SK-N-SH treated with all-trans-retinoic acid at 6 μM for 48 hours (cell line): Measurements from ENCODE around the gene RMND1.

ENCODE experiments used
- ATAC-seq: fragments of 200-7000 bp; cut with Tn5 transposase; 3 replicates; pipeline ENCODE4 v1.9.1; 2020; ENCODE audit warnings: mild to moderate bottlenecking, moderate library complexity
- ARNTL ChIP-seq: fragments of 450-650 bp; formaldehyde crosslinking; IDR thresholded peaks from 2 replicates; pipeline ENCODE4 v1.5.0; 2020; ENCODE audit warnings: low read depth, mild to moderate bottlenecking, moderate library complexity, borderline replicate concordance
- BACH2 ChIP-seq: fragments of 250-450 bp; sonication (Bioruptor Pico); IDR thresholded peaks from 2 replicates; pipeline ENCODE4 v1.9.0; 2021; ENCODE audit warnings: mild to moderate bottlenecking, borderline replicate concordance
- CREB5 ChIP-seq: fragments of 250-450 bp; sonication (Bioruptor Pico); IDR thresholded peaks from 2 replicates; pipeline ENCODE4 v1.5.1; 2020; ENCODE audit warnings: low read depth, mild to moderate bottlenecking, moderate library complexity
- CSDC2 ChIP-seq: fragments of 250-450 bp; sonication (Bioruptor Pico); IDR thresholded peaks from 2 replicates; pipeline ENCODE4 v1.5.0; 2020; ENCODE audit warnings: mild to moderate bottlenecking, moderate library complexity
- CSRNP3 ChIP-seq: fragments of 250-450 bp; sonication (Bioruptor Pico); IDR thresholded peaks from 2 replicates; pipeline ENCODE4 v1.5.1; 2021; ENCODE audit warnings: mild to moderate bottlenecking, moderate library complexity
- ESRRG ChIP-seq: fragments of 250-450 bp; sonication (Bioruptor Pico); IDR thresholded peaks from 2 replicates; pipeline ENCODE4 v1.6.1; 2021; ENCODE audit warnings: mild to moderate bottlenecking
- GLIS3 ChIP-seq: fragments of 250-450 bp; sonication (Bioruptor Pico); IDR thresholded peaks from 2 replicates; pipeline ENCODE4 v1.5.0; 2020; ENCODE audit warnings: mild to moderate bottlenecking, moderate library complexity
- ISL1 ChIP-seq: fragments of 250-450 bp; sonication (Bioruptor Pico); IDR thresholded peaks from 2 replicates; pipeline ENCODE4 v2.1.2; 2022; ENCODE audit warnings: mild to moderate bottlenecking, moderate library complexity
- OSR1 ChIP-seq: fragments of 250-450 bp; sonication (Bioruptor Pico); IDR thresholded peaks from 2 replicates; pipeline ENCODE4 v1.8.0; 2022; ENCODE audit warnings: moderate library complexity, mild to moderate bottlenecking, inconsistent platforms
- PATZ1 ChIP-seq: fragments of 250-450 bp; sonication (Bioruptor Pico); IDR thresholded peaks from 2 replicates; pipeline ENCODE4 v1.8.0; 2020; ENCODE audit warnings: mild to moderate bottlenecking, moderate library complexity, borderline replicate concordance
- POU6F1 ChIP-seq: fragments of 250-450 bp; sonication (Bioruptor Pico); IDR thresholded peaks from 2 replicates; pipeline ENCODE4 v1.8.0; 2021; ENCODE audit warnings: low read depth, mild to moderate bottlenecking, moderate library complexity, borderline replicate concordance
- RARB ChIP-seq: fragments of 250-450 bp; sonication (Bioruptor Pico); IDR thresholded peaks from 2 replicates; pipeline ENCODE4 v1.8.0; 2021; ENCODE audit warnings: mild to moderate bottlenecking, moderate library complexity
- SNAI2 ChIP-seq: fragments of 250-450 bp; sonication (Bioruptor Pico); IDR thresholded peaks from 2 replicates; pipeline ENCODE4 v1.5.0; 2020; ENCODE audit warnings: mild to moderate bottlenecking, moderate library complexity
- TCF4 ChIP-seq: fragments of 250-450 bp; sonication (Bioruptor Pico); IDR thresholded peaks from 2 replicates; pipeline ENCODE4 v1.8.0; 2021; ENCODE audit warnings: mild to moderate bottlenecking, moderate library complexity, borderline replicate concordance
- TOX ChIP-seq: fragments of 250-450 bp; sonication (Bioruptor Pico); IDR thresholded peaks from 2 replicates; pipeline ENCODE4 v1.8.0; 2021; ENCODE audit warnings: mild to moderate bottlenecking, moderate library complexity, borderline replicate concordance
- ZC3H10 ChIP-seq: fragments of 250-450 bp; sonication (Bioruptor Pico); IDR thresholded peaks from 2 replicates; pipeline ENCODE4 v1.5.1; 2021; ENCODE audit warnings: mild to moderate bottlenecking, moderate library complexity
- ZFP30 ChIP-seq: fragments of 450-650 bp; formaldehyde crosslinking; IDR thresholded peaks from 2 replicates; pipeline ENCODE4 v1.5.0; 2022; ENCODE audit warnings: mild to moderate bottlenecking, moderate library complexity
- ZNF565 ChIP-seq: fragments of 450-650 bp; formaldehyde crosslinking; conservative IDR thresholded peaks from 2 replicates; pipeline ENCODE4 v1.5.0; 2020; ENCODE audit warnings: low read depth, mild to moderate bottlenecking, moderate library complexity
- ZNF70 ChIP-seq: fragments of 450-650 bp; formaldehyde crosslinking; IDR thresholded peaks from 2 replicates; pipeline ENCODE4 v1.5.0; 2020; ENCODE audit warnings: mild to moderate bottlenecking, moderate library complexity
- ZNF8 ChIP-seq: fragments of 450-650 bp; formaldehyde crosslinking; IDR thresholded peaks from 2 replicates; pipeline ENCODE4 v1.5.0; 2020; ENCODE audit warnings: mild to moderate bottlenecking, moderate library complexity

RMND1 gene

GRCh38 chr6:151488226-151488625 is 36.3 kb upstream of the RMND1 start (continued):
- no peak for TF ChIP-seq SNAI2 (CRISPR knock-in tag)

GRCh38 chr6:151483994-151484393 is 32.1 kb upstream of the RMND1 start:
- no peak for ATAC-seq
- no peak for TF ChIP-seq PATZ1 (CRISPR knock-in tag)
- no peak for TF ChIP-seq ZNF70 (CRISPR knock-in tag)
- no peak for TF ChIP-seq ESRRG (CRISPR knock-in tag)
- no peak for TF ChIP-seq ZNF565 (CRISPR knock-in tag)
- TF ChIP-seq ZFP30 (CRISPR knock-in tag): no peak
- TF ChIP-seq TCF4 (CRISPR knock-in tag): no peak
- no peak for TF ChIP-seq CSDC2 (CRISPR knock-in tag)
- no peak for TF ChIP-seq BACH2 (CRISPR knock-in tag)
- TF ChIP-seq CREB5: no peak
- no peak for TF ChIP-seq ZC3H10 (CRISPR knock-in tag)
- TF ChIP-seq ISL1 (CRISPR knock-in tag): no peak
- no peak for TF ChIP-seq ARNTL (CRISPR knock-in tag)

- no peak for ATAC-seq
- TF ChIP-seq ZC3H10 (CRISPR knock-in tag): no peak
Measured at GRCh38 chr6:151482290-151482689, 30.4 kb upstream of the RMND1 start.

GRCh38 chr6:151481786-151482185 is 29.9 kb upstream of the RMND1 start:
- TF ChIP-seq TCF4 (CRISPR knock-in tag): no peak
- TF ChIP-seq ZNF565 (CRISPR knock-in tag): no peak
- no peak for TF ChIP-seq ARNTL (CRISPR knock-in tag)
- no peak for ATAC-seq

- no peak for TF ChIP-seq ESRRG (CRISPR knock-in tag)
- no peak for TF ChIP-seq BACH2 (CRISPR knock-in tag)
- TF ChIP-seq ZNF8 (CRISPR knock-in tag): no peak
- no peak for TF ChIP-seq TOX (CRISPR knock-in tag)
- no peak for TF ChIP-seq ZNF70 (CRISPR knock-in tag)
- no peak for TF ChIP-seq CREB5
- TF ChIP-seq CSRNP3 (CRISPR knock-in tag): no peak
- TF ChIP-seq CSDC2 (CRISPR knock-in tag): no peak
- TF ChIP-seq ZNF565 (CRISPR knock-in tag): no peak
- no peak for TF ChIP-seq POU6F1 (CRISPR knock-in tag)
- no peak for TF ChIP-seq ARNTL (CRISPR knock-in tag)
- no peak for TF ChIP-seq ZFP30 (CRISPR knock-in tag)
- no peak for TF ChIP-seq GLIS3
- TF ChIP-seq SNAI2 (CRISPR knock-in tag): no peak
- TF ChIP-seq PATZ1 (CRISPR knock-in tag): no peak
- TF ChIP-seq TCF4 (CRISPR knock-in tag): no peak
- TF ChIP-seq RARB: no peak
- TF ChIP-seq OSR1 (CRISPR knock-in tag): no peak
- no peak for ATAC-seq
Measured at GRCh38 chr6:151478670-151479069, 26.7 kb upstream of the RMND1 start.
